HT-29 (cell line): ENCODE data around the gene TCP1. TPM values are rescaled to one million over a fixed set of nuclear protein-coding genes. Genes with fewer than 3 reads are reported as not detected.
A peak's percentile ranks its signal among the peaks of the same experiment; 100 is the strongest.
"Not testable (repeated sequence)": the region's sequence is repeated elsewhere in the genome, so short reads cannot be mapped to it uniquely, and the experiment has no call there.

Experiments used
- DNase-seq: peaks from one replicate; pipeline ENCODE4 v3.0.0-alpha.2; 2015; ENCODE audit warnings: low spot score
- total RNA-seq: library from RNA; depleted of rRNA; stranded (reverse); fragments of >200 nt; shearing (Covaris generic); gene quantifications from 2 replicates; pipeline ENCODE4 v1.2.3, GENCODE V29; 2014; rRNA removed

TCP1 gene
- 382 and 401 TPM in 2 replicates for total RNA-seq

DNA sequence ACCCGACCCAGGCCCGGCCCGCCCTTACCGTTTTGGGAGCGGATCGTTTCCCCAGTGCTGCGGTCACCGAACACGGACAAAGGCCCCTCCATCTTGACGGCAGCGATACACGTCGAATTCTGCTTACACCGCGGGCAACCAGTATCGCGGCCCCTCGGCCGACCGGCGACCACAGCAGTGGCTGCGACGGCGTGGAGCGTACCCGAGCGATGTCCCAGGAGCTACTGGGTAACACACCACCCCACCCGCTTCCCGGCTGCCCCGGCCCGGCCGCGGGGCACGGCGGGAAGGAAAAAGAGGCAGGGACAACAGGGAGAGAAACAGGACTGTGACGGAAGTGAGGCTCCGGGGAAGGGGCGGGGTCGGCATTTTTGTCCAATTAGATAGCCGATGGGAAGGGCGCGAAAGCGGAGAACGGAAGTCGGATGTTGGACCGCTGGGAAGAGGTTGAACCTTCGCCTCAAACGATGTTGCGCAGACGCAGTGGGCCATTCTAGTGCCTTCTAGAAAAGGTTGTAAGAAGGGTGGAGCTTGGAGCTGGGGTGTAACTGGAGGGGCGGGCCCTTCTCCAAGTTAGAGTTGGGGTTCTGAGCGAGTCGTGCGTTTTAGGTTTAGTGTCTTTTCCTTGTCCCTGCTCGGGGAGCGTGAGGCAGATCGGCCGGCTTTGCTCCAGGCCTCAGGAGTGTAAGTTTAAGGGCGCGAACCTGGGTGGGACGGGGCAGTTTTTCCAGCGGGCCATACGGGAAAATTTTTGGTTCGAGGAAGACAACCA is at the start of gene TCP1:
Gene TCP1 (minus strand): TSS at position 226 of the 772 bp plus-strand sequence. CDS start 134 bp downstream, at position 92.
- DNase-seq, result peak; percentile 99

DNA sequence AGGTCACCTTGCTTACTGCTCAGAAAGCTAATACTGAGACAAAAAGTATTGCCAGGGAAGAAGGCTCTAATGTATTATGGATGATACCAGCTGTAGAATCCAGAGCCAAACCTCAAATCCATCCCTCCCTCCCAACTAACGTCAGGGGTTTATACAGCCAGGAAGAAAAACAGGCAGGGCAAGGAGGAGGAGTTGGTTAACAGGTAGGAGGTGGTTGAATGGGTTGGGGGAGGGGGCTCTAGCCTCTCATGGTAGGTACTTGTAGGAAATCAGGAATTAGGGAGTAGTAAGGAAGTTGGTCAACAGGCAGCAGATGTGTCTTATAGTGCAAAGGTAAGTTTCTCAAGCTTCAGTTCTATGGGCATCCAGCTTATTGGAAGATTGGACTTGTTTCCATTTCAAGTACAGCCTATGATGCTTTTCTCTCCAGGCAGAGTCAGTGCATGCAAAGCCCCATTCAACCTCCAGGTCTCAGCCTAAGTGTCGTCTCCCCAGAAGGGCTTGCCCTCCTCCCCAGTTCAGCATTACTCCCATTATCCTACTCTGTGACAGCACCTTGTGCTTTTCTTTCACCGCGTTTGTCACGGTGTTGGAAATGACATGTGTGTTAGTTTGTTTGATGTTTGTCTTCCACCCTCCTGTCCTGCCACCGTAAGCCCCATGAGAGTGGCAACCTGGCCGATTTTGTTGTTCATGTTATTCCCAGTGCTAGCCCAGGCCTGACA is 48.8 kb upstream of the TCP1 start:
- no peak for DNase-seq

DNA sequence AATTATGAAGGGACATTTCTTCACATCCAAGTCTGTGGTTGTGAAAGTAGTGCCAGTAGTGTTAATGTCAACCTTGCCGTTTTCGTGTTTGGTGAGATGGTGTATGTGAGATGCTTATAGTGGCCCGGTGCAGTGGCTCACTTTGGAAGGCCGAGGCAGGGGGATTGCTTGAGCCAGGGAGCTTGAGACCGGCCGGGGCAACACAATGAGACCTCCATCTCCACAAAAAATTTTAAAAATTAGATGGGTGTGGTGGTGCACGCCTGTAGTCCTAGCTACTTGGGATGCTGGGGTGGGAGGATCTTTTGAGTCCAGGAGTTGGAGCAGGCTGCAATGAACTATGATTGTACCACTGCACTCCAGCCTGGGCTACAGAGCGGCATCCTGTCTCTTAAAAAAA is 48.1 kb upstream of the TCP1 start:
- no peak for DNase-seq

DNA sequence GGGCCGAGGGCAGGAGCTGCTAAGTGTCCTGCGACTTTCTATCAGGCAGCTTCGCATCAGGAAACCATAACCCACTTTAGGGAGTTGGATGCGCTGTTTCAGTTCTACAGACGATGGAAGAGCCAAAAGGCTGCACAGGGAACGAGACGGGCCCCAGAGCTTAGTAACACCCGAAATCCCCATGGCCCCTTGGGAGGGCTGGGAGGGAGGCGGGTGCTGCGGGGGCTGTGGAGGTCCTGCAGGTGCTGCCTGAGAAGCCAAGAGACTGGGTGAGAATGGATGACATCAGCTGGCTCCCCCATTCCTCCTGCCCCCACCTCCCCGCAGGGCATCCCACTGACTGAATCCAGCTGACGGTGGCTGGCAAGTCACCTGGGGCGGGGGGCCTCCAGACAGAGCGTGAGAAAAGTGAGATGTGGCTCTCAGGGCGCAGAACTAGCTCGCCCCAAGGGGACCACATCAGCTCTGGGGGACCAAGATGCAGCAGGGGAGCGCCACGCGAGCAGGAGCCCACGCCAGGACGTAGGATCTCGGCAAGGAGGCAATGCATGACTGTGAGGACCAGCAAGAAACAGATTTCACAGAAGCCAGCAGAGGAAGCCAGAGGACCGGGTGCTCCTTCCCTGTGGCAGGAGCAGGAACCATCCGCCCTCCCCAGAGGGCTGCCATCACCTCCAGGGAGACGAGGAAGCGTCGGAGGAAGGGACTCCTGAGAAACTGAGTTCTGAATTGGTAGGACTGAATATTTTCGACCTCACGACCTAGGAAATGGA is 47.5 kb upstream of the TCP1 start:
- DNase-seq, result no peak

DNA sequence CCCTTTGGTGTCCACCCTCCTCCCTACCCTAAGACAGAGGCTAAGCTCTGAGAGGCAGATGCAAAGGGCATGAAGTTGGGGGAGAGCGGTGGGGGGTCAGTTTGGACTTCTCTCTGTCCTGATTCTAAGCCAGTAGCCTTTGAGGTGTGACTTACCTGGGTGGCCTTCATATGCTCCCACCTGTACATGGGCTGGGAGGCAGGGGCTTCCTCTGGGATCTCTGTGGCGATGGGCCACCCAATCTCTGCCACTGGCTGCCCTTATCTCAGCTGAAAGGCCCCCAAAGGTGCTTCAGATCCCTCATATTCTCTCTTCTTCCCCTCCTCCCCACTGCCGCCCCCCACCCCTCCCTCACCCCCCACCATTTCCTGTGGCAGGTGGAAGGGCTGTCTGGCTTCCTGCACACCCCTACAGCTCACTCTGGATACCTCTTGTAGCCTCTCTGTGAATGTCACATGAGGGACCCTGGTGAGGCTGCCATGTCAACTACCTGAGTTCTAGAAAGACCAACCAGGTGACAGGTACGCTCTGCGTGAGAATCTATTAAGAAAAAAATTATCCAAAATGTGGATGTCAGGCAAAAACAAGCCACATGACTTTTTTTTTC is 44.7 kb upstream of the TCP1 start:
- DNase-seq, result no peak

DNA sequence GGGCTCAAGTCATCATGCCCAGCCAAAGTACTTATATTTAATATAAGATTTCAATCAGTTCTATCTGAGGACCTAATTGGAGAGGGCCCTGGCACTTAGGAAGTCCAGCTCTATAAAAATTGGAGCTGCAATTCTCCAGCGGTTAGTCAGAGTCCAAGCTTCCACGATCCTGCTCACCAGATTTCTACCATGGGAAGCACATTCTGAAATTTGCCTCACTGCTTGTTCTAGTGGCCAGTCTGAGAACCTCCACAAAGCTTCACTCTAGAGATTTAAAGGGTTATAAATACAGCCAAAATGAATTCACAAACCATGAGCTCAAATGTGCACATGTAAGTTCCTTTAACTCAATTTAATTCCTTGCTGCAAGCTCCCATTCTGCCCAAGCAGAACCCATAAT is 44.2 kb upstream of the TCP1 start:
- no peak for DNase-seq

DNA sequence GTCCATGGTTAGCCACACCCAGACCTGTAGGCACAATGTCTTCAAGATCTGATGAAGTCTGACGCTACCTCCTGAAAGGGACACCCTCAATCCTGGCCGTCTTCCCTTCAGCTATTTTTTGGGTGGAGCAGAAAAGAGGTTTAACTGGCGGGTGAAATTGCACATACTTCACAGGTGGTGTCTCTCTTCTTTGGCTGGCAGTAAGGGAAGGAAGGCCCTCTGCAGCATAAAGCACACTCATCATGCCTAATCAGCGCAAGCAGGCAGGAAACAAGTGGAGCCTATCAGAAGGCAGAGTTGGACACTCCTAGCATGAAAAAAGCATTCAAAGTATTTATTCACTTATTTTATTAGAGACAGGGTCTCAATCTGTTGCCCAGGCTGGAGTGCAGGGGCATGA is 43.5 kb upstream of the TCP1 start:
- no peak for DNase-seq

DNA sequence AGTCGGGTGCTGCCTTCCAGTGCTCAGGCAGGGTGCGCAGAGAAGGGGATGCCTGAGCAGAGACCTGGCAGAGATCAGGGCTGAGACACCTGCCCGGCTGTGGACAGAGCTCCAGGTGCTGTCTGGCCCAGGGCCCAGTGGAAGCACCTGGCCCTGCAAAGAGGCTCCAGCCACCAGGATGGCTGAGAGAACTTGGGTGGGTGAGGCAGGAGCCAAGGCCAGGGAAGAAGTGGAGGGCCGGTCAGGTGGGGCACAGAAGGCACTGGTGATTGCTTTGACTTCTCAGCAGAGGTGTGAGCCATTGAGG is 41.9 kb upstream of the TCP1 start:
- DNase-seq, result no peak

DNA sequence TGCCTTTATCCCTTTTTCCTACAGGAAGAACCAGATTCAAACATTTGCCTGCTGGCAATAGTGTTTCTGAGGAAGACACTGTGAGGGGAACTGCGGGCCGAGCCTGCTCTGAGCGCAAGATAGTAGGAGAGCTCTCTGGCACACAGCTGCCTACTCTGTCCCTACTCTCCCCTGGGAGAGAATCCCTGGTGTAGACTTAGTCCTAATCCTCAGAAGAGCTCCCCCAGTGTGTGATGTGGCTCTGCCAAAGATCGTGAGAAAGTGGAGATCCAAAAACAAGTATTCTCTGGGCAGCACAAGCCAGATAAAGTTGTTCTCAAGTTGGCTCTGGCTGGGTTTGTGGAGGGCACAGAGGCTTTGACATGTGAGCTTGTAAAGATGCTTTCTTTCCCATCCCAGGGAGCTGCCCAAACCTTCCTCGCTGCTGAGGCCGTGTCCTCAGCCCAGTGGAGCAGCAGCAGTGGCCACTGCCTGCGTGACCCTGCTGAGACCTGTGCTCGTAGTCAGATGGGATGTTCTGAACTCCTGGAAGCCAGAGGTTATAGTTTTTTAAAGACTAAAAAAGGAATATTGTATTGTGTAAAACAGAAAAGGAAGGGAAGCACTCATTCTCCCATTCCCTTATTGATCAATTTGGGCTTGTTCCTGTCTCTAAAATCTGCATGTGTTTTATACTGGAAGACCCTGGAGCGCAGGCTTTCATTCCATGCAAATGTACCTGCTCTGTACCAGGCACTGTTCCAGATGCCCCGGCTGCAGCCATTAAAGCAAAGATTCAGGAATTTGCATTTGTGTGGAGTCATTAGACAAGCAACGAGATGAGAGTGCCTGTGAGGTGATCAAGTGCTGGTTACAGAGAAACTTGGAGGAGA is 41.3 kb upstream of the TCP1 start:
- no peak for DNase-seq

DNA sequence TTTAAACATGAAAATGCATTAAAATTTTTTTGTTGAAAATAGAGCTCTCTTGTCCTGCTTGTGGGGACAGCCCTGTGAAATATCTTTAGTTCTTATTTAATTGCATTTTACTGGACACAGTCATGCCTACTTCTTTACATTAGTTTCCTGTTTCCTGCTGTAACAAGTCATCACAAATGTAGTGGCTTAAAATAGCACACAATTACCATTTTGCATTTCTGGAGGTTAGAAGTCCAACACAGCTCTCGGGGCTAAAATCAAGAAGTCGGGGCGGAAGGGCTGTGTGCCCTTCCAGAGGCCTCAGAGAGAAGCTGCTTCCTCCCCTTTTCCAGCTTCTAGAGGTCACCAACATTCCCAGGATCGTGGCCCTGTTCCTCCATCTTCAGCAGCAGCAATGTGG is 40.1 kb upstream of the TCP1 start:
- DNase-seq, result no peak

DNA sequence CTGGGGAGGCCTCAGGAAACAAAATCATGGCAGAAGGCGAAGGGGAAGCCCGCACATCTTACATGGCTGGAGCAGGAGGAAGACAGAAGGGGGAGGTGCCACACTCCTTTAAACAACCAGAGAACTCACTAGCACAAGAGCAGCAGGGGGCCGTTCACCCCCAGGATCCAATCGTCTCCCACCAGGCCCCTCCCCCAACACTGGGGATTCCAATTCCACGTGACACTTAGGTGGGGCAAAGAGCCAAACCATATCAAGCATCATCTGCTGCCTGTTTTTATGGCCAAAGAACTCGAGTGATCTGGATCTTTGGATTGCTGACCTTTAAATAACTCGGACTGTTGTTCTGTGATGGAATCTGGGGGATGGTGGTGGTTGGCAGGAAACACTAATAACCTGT is 38.7 kb upstream of the TCP1 start:
- no peak for DNase-seq

DNA sequence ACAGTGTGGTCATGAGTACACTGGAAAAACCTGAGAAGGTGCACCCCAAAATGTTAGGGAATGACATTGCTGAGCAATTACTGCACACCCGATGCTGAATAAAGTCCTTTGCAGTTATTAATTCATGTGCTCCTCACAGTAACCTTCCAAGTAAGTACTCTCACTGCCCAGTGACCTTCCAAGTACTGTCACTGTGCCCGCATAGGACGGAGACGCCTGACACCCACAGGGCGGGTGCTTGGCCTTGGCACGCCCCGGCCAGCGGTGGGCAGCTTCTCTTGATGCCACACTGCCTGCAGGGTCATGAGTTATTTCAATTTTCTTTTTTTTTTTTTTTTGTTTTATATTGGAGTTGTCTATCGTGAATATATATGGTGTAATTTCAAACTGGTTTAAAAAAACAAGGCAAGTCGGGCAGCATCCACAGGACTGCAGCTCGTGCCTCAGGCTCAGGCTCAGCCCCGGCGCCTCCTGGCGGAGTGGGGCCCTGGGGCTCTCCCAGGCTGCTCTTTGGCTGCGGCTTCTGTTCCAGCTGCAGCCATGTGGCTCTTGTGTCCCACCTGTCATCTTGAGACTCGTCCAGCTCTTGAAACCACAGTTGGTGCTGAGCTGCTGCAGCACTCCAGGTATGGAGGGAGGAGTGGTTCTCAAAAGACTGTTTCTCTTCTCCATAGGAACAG is 37.7 kb upstream of the TCP1 start:
- no peak for DNase-seq

DNA sequence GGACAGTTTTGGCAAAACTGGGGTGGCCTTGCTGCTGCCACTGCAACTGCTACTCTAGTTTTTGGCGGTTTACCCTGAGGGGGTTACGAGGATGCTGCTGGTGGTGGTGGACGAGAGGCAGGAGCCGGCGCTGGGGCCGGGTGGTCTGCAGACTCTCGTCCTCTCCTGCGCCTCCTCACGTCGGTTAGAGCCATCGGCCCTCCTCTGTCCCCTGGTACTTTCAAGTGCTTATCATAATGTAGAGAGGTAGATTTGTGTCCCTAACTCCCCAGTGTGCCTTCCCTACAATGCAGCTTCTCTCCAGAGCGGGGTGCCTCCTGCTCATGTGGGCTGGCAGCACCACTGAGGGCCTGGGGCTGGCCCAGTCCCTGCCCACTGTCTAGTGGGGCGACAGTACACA is 36.6 kb upstream of the TCP1 start:
- DNase-seq, result no peak

DNA sequence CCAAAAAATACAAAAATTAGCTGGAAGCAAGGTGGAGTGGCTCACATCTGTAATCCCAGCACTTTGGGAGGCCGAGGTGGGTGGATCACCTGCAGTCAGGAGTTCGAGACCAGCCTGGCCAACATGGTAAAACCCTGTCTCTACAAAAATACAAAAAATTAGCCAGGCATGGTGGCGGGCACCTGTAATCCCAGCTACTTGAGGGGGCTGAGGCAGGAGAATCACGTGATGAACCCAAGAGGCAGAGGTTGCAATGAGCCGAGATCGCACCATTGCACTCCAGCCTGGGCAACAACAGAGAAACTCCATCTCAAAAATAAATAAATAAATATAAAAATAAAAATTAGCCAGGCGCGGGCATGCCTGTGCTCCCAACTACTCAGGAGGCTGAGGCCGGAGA is 35.3 kb upstream of the TCP1 start:
- DNase-seq, result not testable (repeated sequence)

DNA sequence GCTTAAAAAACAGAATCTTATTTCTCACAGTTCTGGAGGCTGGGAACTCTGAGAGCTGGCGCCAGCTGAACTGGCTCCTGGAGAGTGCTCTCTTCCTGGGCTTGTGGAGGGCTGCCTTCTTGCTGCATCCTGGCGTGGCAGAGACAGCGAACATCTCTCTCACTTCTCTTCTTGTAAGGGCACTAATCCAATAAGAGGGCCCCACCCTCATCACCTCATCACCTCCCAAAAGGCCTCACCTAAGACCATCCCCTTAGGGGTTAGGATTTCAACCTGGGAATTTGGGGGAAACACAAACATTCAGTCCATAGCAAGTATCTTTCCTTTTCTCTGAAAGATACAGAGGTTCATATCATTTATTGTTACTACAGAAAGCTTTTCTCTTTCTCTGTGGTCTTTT is 34.6 kb upstream of the TCP1 start:
- no peak for DNase-seq

DNA sequence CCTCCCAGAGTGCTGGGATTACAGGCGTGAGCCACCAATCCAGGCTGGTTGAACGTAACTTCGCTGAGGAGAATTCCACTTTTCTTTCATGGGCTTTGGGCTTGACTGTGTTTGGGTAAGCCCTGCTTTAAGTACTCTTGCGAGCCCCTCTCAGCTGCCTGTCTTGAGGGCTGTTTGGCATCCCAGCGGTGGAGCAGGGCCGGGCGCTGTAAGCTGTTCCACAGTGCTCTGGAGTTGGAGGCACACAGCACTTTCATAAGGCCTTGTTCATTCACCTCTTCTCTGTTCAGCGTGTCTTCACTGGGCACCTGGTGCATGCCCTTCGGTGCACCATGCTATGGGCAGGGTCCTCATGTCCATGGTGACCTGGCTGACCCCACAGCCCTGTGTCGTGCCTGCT is 32.3 kb upstream of the TCP1 start:
- DNase-seq, result no peak

DNA sequence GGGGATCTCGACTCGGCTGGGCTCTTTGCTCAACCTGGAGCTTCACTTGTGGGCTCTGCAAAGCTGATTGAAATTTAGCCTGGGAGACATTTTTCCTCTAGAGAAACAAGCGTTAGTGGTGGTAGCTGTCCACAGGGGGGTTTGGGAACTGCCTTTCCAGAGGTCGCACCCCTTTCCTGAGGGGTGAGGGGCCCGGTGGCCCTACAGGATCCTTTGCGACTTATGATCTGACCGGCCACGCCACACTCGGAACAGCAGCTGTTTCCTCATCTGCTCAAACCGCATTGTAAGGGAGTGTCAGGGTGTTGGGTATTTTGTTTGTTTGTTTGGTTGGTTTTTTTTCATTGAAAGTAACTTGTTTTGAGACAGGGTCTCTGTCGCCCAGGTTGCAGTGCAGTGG is 31.7 kb upstream of the TCP1 start:
- DNase-seq, result no peak

DNA sequence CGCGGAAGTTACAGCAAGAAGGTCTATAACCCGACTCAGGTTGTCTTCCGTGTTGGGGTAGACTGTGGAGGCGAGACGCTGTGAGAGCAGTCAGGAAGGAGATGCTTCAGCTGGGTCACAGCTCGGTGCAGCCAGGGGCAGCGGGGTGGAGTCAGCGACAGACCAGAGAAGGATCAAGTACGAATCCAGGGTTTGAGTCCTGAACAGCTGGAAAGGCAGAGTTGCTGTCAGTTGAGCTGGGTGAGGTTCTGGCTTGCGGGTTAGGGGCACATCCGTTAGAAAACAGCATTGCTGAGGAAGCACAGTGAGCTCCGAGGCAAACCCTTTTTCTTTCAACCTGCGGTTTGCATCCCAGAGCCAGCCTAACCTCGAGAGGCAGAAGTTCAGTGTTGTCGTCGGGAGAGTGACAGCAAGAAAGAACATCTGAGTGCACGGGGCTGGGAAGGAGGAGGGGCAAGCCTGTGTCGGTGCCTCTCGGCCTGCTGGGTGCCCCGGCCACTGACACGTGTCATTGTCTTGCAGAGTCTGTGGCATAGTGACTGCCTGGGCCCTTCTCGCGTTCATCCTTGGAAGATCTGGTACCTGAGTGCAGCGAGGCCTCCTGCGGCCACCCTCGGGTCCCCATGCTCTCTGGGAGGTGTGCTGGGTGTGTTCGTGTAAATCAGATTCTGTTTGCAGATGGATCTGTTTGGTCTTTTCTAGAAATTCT is 30.7 kb upstream of the TCP1 start:
- DNase-seq, result no peak

DNA sequence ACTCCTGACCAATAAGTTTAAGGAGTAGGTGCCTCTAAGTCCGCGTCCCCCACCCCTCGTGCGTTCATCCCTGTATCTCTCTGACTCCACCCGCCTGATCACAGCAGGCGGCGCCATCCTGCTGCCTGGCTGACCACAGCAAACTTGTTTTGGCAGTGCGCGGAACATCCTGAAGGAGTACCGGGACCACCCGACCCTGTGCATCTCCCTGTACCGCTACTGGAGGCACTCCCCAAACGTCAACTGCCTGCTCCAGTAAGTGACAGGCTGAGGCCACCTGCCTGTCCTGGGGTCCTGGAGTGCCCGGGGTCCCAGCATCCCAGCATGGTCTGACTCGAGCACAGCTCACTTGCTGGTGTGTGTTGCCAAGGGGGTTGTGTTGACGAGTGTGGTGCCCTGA is 29.7 kb upstream of the TCP1 start:
- no peak for DNase-seq
